Neural progenitor cell (in vitro differentiated cells): ENCODE measurements around the gene SNX30.

Experiments used
- EZH2 ChIP-seq: fragments of 200-600 bp; sonication (generic); IDR thresholded peaks from 2 replicates; pipeline ENCODE4 v1.6.1; 2017; ENCODE audit warnings: antibody characterized with exemption, mild to moderate bottlenecking, moderate library complexity
- EZH2phosphoT487 ChIP-seq: fragments of 200-600 bp; sonication (generic); IDR thresholded peaks from 2 replicates; pipeline ENCODE4 v1.6.1; 2017; ENCODE audit warnings: antibody characterized with exemption
- TF ChIP-seq, protein P1 (sequence below): fragments of 200-600 bp; sonication (generic); IDR thresholded peaks from 2 replicates; pipeline ENCODE4 v1.5.1; 2017; ENCODE audit warnings: antibody characterized with exemption, mild to moderate bottlenecking

DNA sequence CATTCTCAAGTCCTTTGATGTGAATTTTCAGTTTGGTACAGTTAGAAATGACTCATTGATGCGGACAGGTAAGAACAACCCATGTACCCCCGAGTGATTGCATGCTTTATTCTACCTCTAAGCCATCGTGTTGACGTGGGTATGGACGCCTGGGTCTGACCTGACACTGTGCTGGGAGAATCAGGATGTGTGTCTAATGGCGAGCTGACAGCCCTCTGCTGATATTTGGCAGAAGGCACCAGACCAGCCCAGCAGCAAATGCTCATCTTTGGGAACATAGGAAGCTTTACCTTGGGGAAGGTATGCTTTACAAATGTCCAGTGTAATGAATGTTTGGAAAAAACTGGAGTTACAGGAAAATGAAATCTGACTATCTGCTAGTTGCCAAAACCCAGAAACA, 120.0 kb downstream of the SNX30 start:
- no peak for TF ChIP-seq EZH2phosphoT487
- TF ChIP-seq, protein P1, sequence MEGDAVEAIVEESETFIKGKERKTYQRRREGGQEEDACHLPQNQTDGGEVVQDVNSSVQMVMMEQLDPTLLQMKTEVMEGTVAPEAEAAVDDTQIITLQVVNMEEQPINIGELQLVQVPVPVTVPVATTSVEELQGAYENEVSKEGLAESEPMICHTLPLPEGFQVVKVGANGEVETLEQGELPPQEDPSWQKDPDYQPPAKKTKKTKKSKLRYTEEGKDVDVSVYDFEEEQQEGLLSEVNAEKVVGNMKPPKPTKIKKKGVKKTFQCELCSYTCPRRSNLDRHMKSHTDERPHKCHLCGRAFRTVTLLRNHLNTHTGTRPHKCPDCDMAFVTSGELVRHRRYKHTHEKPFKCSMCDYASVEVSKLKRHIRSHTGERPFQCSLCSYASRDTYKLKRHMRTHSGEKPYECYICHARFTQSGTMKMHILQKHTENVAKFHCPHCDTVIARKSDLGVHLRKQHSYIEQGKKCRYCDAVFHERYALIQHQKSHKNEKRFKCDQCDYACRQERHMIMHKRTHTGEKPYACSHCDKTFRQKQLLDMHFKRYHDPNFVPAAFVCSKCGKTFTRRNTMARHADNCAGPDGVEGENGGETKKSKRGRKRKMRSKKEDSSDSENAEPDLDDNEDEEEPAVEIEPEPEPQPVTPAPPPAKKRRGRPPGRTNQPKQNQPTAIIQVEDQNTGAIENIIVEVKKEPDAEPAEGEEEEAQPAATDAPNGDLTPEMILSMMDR = no peak
- no peak for TF ChIP-seq EZH2
